22Rv1 (cell line): ENCODE results near the gene LIN52.

ENCODE experiments used
- H3K27ac ChIP-seq: fragments of 450-650 bp; 2 replicates; pipeline ENCODE4 v1.5.1; 2017
- CTCF ChIP-seq: fragments of 450-650 bp; IDR thresholded peaks from 2 replicates; pipeline ENCODE4 v1.5.1; 2017; ENCODE audit warnings: mild to moderate bottlenecking
- ZFX ChIP-seq: fragments of 450-650 bp; IDR thresholded peaks from 2 replicates; pipeline ENCODE4 v1.6.1; 2017; ENCODE audit warnings: antibody characterized with exemption, borderline replicate concordance

The LIN52 gene

GRCh38 chr14:74235017-74235416 is 150.3 kb downstream of the LIN52 start:
- no peak overlapping the region for H3K27ac ChIP-seq
- TF ChIP-seq ZFX = no peak
- TF ChIP-seq CTCF = no peak

- H3K27ac ChIP-seq = no peak overlapping the region
- no peak for TF ChIP-seq ZFX
- no peak for TF ChIP-seq CTCF
Measured at GRCh38 chr14:74237441-74237840, 152.7 kb downstream of the LIN52 start.

GRCh38 chr14:74238974-74239847 is 154.5 kb downstream of the LIN52 start, which contains the start of gene VSX2:
TSS of gene VSX2 (plus strand) at chr14:74239449. CDS start at chr14:74239562, 113 bp downstream.
- TF ChIP-seq CTCF = no peak
- no peak for TF ChIP-seq ZFX
- no peak within 1 kb of the TSS for H3K27ac ChIP-seq

- H3K27ac ChIP-seq = no peak overlapping the region
- no peak for TF ChIP-seq CTCF
- TF ChIP-seq ZFX = no peak
Measured at GRCh38 chr14:74239848-74240793, 155.4 kb downstream of the LIN52 start.

GRCh38 chr14:74240794-74241651 is 156.3 kb downstream of the LIN52 start:
- H3K27ac ChIP-seq = no peak overlapping the region
- no peak for TF ChIP-seq ZFX
- no peak for TF ChIP-seq CTCF

- no peak for TF ChIP-seq CTCF
- no peak for TF ChIP-seq ZFX
- H3K27ac ChIP-seq = no peak overlapping the region
Measured at GRCh38 chr14:74241652-74242017, 156.9 kb downstream of the LIN52 start.
